Skeletal muscle satellite cell (primary cell): ENCODE results near the gene SQSTM1.
"Not testable (repeated sequence)": the region's sequence is repeated elsewhere in the genome, so short reads cannot be mapped to it uniquely, and the experiment has no call there.

Experiments
- H3K27me3 ChIP-seq: 2 replicates; pipeline ENCODE4 v1.7.0; 2013; ENCODE audit warnings: low read length; ENCODE audit not compliant: control insufficient read depth, insufficient read depth
- H3K36me3 ChIP-seq: 2 replicates; pipeline ENCODE4 v1.7.0; 2013; ENCODE audit warnings: mild to moderate bottlenecking, control low read depth, low read length; ENCODE audit not compliant: insufficient read depth
- H3K4me1 ChIP-seq: 2 replicates; pipeline ENCODE4 v1.7.0; 2013; ENCODE audit warnings: low read length; ENCODE audit not compliant: control insufficient read depth, insufficient read depth
- H3K4me2 ChIP-seq: 2 replicates; pipeline ENCODE4 v1.7.0; 2013; ENCODE audit warnings: mild to moderate bottlenecking, low read length
- H3K4me3 ChIP-seq: 2 replicates; pipeline ENCODE4 v1.7.0; 2013; ENCODE audit warnings: low read length
- H3K9ac ChIP-seq: 2 replicates; pipeline ENCODE4 v1.7.0; 2013; ENCODE audit warnings: mild to moderate bottlenecking, low read depth, low read length, moderate library complexity
- H3K9me3 ChIP-seq: replicated peaks from 2 replicates; pipeline ENCODE4 v1.7.0; 2013; ENCODE audit warnings: mild to moderate bottlenecking, control low read depth, low read length

SQSTM1 gene

DNA sequence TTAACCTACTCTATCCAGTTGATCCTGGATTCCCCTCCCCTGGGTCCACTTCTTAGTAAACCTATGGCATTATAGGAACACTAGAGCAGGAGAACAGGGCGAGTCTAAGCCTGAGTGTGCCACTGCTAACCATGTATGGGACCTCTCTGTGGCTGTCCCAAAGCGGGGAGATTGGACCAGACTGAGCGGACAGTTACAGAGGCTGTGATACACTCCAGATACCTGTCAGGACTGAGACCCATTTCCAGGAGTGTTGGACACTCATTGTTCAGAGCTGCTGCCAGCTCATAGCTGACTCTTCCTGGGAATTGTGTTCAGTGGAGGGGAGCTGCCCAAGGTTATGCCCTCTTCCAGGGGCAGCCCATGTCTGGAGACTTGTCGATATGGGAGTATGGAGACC is 38.9 kb upstream of the SQSTM1 start:
- Histone ChIP-seq H3K27me3 (no peaks in the 10 kb centered on the region), H3K4me1 (no peaks in the 10 kb centered on the region), H3K4me2 (no peak overlapping the region), H3K36me3 (peaks cover 21% of the 10 kb centered on the region), H3K9ac (no peak overlapping the region), H3K4me3 (no peak overlapping the region), H3K9me3 (no peaks in the 10 kb centered on the region)

- no peaks in the 10 kb centered on the region for H3K4me1 ChIP-seq
Observed at GRCh38 chr5:179783128-179783527, 37.6 kb upstream of the SQSTM1 start.

DNA sequence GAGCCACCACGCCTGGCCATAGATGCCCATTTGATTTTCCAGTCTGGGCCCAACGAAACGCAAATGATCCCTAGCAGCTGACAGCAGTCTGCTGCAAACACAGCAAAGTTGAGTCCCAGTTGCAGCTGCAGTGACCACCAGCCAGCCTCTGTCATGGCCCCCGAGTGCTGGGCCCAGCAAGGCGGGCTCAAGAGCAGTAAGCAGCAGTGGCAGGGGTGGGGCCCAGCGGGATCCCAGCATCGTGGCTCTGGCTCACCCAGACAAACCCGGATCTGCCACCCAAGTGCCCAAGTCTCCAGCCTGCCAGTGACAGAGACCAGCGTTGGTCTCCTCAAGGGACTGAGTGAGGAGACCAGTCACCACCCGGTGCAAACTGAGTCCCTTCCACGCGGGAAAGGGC is 33.8 kb upstream of the SQSTM1 start:
- H3K4me1 ChIP-seq, result no peaks in the 10 kb centered on the region
- no peaks in the 10 kb centered on the region for H3K27me3 ChIP-seq
- no peaks in the 10 kb centered on the region for H3K9me3 ChIP-seq
- no peaks in the 10 kb centered on the region for H3K36me3 ChIP-seq
- H3K4me3 ChIP-seq, result no peak overlapping the region
- H3K4me2 ChIP-seq, result no peak overlapping the region
- no peak overlapping the region for H3K9ac ChIP-seq

More at GRCh38 chr5:179783128-179783527, 37.6 kb upstream of the SQSTM1 start:
- H3K9ac ChIP-seq, result no peak overlapping the region
- H3K27me3 ChIP-seq, result no peaks in the 10 kb centered on the region
- no peaks in the 10 kb centered on the region for H3K9me3 ChIP-seq
- peaks cover 13% of the 10 kb centered on the region for H3K36me3 ChIP-seq
- no peak overlapping the region for H3K4me2 ChIP-seq
- H3K4me3 ChIP-seq, result no peak overlapping the region

DNA sequence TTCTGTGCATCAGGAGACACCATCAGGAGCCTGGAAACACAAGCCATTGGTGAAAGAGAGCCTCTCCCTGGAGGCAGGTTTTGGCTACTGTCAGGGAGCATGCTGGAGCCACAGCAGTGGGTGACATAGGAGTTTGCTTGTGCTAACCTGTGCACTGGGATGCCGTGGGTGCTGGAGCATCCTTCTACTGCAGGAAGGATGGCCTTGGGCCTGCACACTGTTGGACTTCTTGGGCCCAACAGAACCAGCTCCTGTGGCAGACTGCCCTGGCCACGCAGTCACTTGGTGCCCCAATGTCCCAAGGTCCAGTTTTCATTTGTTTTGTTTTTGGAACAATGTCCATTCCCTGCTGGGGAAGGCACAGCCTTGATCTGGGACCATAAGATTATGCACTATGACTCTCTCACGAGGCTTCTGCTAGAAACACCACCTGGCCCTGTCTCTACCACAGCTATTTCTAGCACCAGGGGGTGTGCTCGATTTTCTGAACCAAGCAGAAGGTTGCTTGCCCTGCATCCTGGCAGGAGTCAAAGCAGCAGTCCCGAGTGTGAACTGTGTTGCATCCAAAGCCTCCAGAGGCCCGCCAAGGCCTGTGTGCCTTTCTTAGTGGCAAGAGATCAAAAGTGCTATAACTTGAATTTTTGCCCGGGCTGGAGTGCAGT is 32.4 kb upstream of the SQSTM1 start:
- no peak overlapping the region for H3K9ac ChIP-seq
- H3K4me3 ChIP-seq, result no peak overlapping the region
- H3K9me3 ChIP-seq, result no peaks in the 10 kb centered on the region
- no peaks in the 10 kb centered on the region for H3K27me3 ChIP-seq
- H3K36me3 ChIP-seq, result no peaks in the 10 kb centered on the region
- no peak overlapping the region for H3K4me2 ChIP-seq
- peaks cover 2% of the 10 kb centered on the region for H3K4me1 ChIP-seq

GRCh38 chr5:179789278-179789677 is 31.4 kb upstream of the SQSTM1 start:
- not testable (repeated sequence) for H3K9me3 ChIP-seq

GRCh38 chr5:179791881-179792611 is 28.7 kb upstream of the SQSTM1 start:
- H3K9ac ChIP-seq, result no peak overlapping the region
- peaks cover 28% of the 10 kb centered on the region for H3K4me1 ChIP-seq
- no peaks in the 10 kb centered on the region for H3K27me3 ChIP-seq

More at GRCh38 chr5:179789278-179789677, 31.4 kb upstream of the SQSTM1 start:
- H3K4me2 ChIP-seq, H3K36me3 ChIP-seq, H3K9ac ChIP-seq, H3K4me3 ChIP-seq, H3K27me3 ChIP-seq: not testable (repeated sequence)
- H3K4me1 ChIP-seq, result peaks cover 12% of the 10 kb centered on the region

DNA sequence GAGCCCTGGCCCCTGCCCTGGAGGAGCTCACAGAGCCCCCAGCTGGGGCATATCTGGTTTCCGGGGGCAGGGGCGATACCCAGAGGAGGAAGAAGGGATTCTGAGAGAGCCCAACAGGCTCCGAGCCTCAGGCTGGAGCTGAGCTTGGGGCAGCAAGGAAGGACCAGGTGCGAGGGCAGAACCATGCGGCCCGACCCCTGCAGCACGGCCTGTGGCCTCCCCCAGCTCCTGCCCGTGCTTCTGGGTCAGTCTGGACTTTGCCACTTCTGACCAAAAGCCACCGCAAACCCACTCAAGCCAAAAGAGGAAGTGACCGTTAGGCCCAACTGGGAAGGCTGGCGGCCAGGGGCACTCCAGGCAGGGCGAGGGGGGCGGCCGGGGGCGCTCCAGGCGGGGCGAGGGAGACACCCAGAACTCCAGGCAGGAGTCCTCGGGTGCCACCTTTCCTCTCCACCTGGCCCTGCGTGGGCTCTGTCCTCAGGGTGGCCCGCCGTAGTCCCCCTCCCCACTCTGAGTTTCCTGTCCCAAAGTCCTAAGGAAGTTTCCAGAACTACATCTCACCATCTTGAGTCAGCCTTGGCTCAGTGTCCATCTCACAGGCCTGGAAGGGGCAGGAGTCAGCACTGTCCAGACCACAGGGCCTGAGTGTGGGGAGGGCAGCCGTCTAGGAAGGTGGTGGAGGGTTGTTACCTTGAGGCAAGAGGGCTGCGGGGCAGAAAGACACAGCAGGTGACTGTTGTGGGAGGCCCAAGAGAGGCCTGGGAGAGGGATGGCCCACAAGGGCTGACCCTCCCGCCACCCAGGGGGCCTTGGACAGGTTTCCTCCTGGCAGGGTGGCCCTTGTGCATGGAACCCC is 27.9 kb upstream of the SQSTM1 start:
- no peak overlapping the region for H3K4me2 ChIP-seq
- H3K4me3 ChIP-seq, result no peak overlapping the region
- H3K9ac ChIP-seq, result no peak overlapping the region
- peaks cover 13% of the 10 kb centered on the region for H3K36me3 ChIP-seq
- no peaks in the 10 kb centered on the region for H3K27me3 ChIP-seq
- H3K4me1 ChIP-seq, result peaks cover 28% of the 10 kb centered on the region
- H3K9me3 ChIP-seq, result no peaks in the 10 kb centered on the region

More at GRCh38 chr5:179791881-179792611, 28.7 kb upstream of the SQSTM1 start:
- no peak overlapping the region for H3K4me2 ChIP-seq
- no peak overlapping the region for H3K4me3 ChIP-seq
- no peaks in the 10 kb centered on the region for H3K9me3 ChIP-seq
- H3K36me3 ChIP-seq, result peaks cover 5% of the 10 kb centered on the region

DNA sequence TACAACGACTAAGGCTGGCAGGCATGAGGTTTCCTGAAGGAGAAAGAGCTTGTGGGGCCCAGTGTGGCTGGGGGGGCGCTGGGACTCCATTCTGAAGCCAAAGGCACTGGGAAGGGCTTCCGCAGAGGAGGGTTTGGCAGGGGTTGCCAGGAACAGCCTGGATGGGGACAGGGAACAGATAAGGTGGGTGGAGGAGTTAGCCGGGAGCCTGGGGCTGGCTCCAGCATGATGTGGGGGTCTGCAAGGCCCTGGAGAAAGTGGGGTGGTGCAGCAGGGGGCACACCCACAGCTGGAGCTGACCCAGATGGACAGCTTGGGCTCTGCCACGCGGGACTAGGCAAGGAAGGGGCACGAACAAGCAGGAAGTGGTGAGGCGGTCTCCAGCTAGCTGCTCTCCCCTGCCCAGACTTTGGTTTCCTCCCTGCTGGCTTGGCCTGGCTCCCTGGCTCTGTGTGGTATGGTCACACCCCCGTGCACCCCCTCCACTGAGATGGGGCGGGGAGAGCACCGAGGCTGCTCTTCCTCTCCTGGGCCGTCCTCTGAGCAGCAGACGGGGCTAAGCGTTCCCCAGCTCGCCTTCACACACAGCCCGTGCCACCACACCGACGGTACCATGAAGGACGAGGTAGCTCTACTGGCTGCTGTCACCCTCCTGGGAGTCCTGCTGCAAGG is 27.1 kb upstream of the SQSTM1 start, which contains the start of gene LTC4S:
LTC4S (plus strand) TSS at position 519 of the 672 bp plus-strand sequence; CDS start at position 614, 95 bp downstream.
- Histone ChIP-seq H3K4me1 (peaks cover 28% of the 10 kb centered on the region), H3K4me3 (no peak within 1 kb of the TSS), H3K9me3 (no peaks in the 10 kb centered on the region), H3K27me3 (no peaks in the 10 kb centered on the region), H3K36me3 (peaks cover 21% of the 10 kb centered on the region), H3K9ac (no peak within 1 kb of the TSS), H3K4me2 (peak within 1 kb of the TSS; percentile 24)

- H3K4me3 ChIP-seq, result no peak overlapping the region
- H3K9ac ChIP-seq, result no peak overlapping the region
- peak overlapping the region; percentile 24 for H3K4me2 ChIP-seq
- H3K27me3 ChIP-seq, result no peaks in the 10 kb centered on the region
- H3K4me1 ChIP-seq, result peaks cover 28% of the 10 kb centered on the region
- H3K9me3 ChIP-seq, result no peaks in the 10 kb centered on the region
- H3K36me3 ChIP-seq, result peaks cover 27% of the 10 kb centered on the region
Observed at GRCh38 chr5:179794171-179794570, 26.5 kb upstream of the SQSTM1 start.

- no peaks in the 10 kb centered on the region for H3K27me3 ChIP-seq
- no peaks in the 10 kb centered on the region for H3K9me3 ChIP-seq
- H3K4me3 ChIP-seq, result no peak overlapping the region
- no peak overlapping the region for H3K4me2 ChIP-seq
- H3K36me3 ChIP-seq, result peaks cover 31% of the 10 kb centered on the region
- no peak overlapping the region for H3K9ac ChIP-seq
- H3K4me1 ChIP-seq, result peaks cover 28% of the 10 kb centered on the region
Observed at GRCh38 chr5:179794575-179794974, 26.1 kb upstream of the SQSTM1 start.
